ENCODE results near the gene BICRA.
"Not testable (repeated sequence)": the region's sequence is repeated elsewhere in the genome, so short reads cannot be mapped to it uniquely, and the experiment has no call there.

GRCh38 chr19:47718415-47719046 lies 109.6 kb downstream of the BICRA start:
- TF ChIP-seq ZNF239 (CRISPR knock-in tag; IDR thresholded peaks at IDR 0.05); FOXM1 (IDR thresholded peaks at IDR 0.05; ENCODE audit: low read depth); FOXM1 (CRISPR knock-in tag; IDR thresholded peaks at IDR 0.05; ENCODE audit: low read depth); ZBTB33 (CRISPR knock-in tag; IDR thresholded peaks at IDR 0.05); NR3C1 (CRISPR knock-in tag; IDR thresholded peaks at IDR 0.05); JUN (IDR thresholded peaks at IDR 0.05; ENCODE audit: borderline replicate concordance, low read depth, low read length); JUN (CRISPR knock-in tag; IDR thresholded peaks at IDR 0.05; ENCODE audit: borderline replicate concordance); CTCF (IDR thresholded peaks at IDR 0.05 in 2 of 3, conservative IDR thresholded peaks at IDR 0.05 in 1 of 3; ENCODE audit: insufficient read depth in 2 of 3, low read depth in 1 of 3, low read length in 3 of 3); E4F1 (CRISPR knock-in tag; IDR thresholded peaks at IDR 0.05; ENCODE audit: borderline replicate concordance); LEF1 (IDR thresholded peaks at IDR 0.05); ZNF384 (IDR thresholded peaks at IDR 0.05; ENCODE audit: low read depth, low read length): not testable (repeated sequence)

All from K562 (cell line).